B cell (primary cell): ENCODE data around the gene MGAT4C. TPM values are rescaled to one million over a fixed set of nuclear protein-coding genes. Genes with fewer than 3 reads are reported as not detected.

Experiments
- ATAC-seq: fragments of 200-7000 bp; cut with Tn5 transposase; one replicate; pipeline ENCODE4 v1.10.0; 2021; ENCODE audit warnings: low read depth, mild to moderate bottlenecking, moderate number of reproducible peaks, moderate library complexity
- CTCF ChIA-PET: fragments of 350-600 bp; sonication (Branson Sonifier 250); formaldehyde crosslinking; loops from one replicate; lab custom pipeline; 2021; ENCODE audit warnings: antibody characterized with exemption, inconsistent platforms; lab: Charles Lee
- POLR2A ChIA-PET: fragments of 350-600 bp; sonication (Branson Sonifier 250); formaldehyde crosslinking; loops from one replicate; lab custom pipeline; 2021; ENCODE audit warnings: antibody characterized with exemption; lab: Charles Lee
- DNase-seq: peaks from one replicate; pipeline ENCODE4 v3.0.0; 2013
- H2AFZ ChIP-seq: 2 replicates; pipeline ENCODE4 v1.6.1; 2012; ENCODE audit warnings: mild to moderate bottlenecking, low read depth, low read length; ENCODE audit not compliant: insufficient read depth, poor library complexity, severe bottlenecking
- H3K27ac ChIP-seq, 2 donors: 1 replicate in 1 of 2; 2 replicates in 1 of 2; pipeline ENCODE4 v1.5.1; 2012 to 2013; ENCODE audit warnings: low read length in 2 of 2, mild to moderate bottlenecking in 2 of 2, moderate library complexity in 1 of 2
- H3K27me3 ChIP-seq, 4 experiments: fragments of 200-600 bp in 1 of 4; sonication (generic) in 1 of 4; replicated peaks in 1 of 4; 1 replicate in 2 of 4; 2 replicates in 2 of 4; pipeline versions ENCODE4 v1.6.1 to v1.7.0; 2013 to 2016; ENCODE audit warnings: low read length in 3 of 4, mild to moderate bottlenecking in 2 of 4, mixed read lengths in 1 of 4, moderate library complexity in 1 of 4; ENCODE audit not compliant: insufficient read depth in 4 of 4, control insufficient read depth in 3 of 4; ENCODE audit errors: control extremely low read depth in 1 of 4
- H3K36me3 ChIP-seq, 2 experiments: replicated peaks in 1 of 2; 1 replicate in 1 of 2; 2 replicates in 1 of 2; pipeline versions ENCODE4 v1.6.1 to v1.7.1; 2013; ENCODE audit warnings: low read length in 1 of 2; ENCODE audit not compliant: insufficient read depth in 2 of 2, control insufficient read depth in 1 of 2; ENCODE audit errors: control extremely low read depth in 1 of 2, extremely low read depth in 1 of 2
- H3K4me1 ChIP-seq, 2 donors: fragments of 200-600 bp in 1 of 2; sonication (generic) in 1 of 2; 1 replicate in 1 of 2; 2 replicates in 1 of 2; pipeline versions ENCODE4 v1.5.1 to v1.6.1; 2013 to 2017; ENCODE audit warnings: low read length in 2 of 2; ENCODE audit not compliant: control insufficient read depth in 2 of 2, insufficient read depth in 2 of 2
- H3K4me2 ChIP-seq: replicated peaks from 2 replicates; pipeline ENCODE3; 2012; ENCODE audit warnings: mild to moderate bottlenecking, low read depth, low read length; ENCODE audit not compliant: poor library complexity, severe bottlenecking
- H3K4me3 ChIP-seq, 5 experiments: fragments of 200-600 bp in 1 of 5; sonication (generic) in 1 of 5; 1 replicate in 3 of 5; 2 replicates in 2 of 5; pipeline versions ENCODE4 v1.5.1 to v1.7.0; 2011 to 2016; ENCODE audit warnings: low read length in 4 of 5, mild to moderate bottlenecking in 4 of 5, low read depth in 2 of 5, control low read depth in 1 of 5, moderate library complexity in 1 of 5; ENCODE audit not compliant: insufficient read depth in 1 of 5; ENCODE audit errors: control extremely low read depth in 1 of 5, extremely low read depth in 1 of 5
- H3K79me2 ChIP-seq: fragments of 200-600 bp; sonication (generic); one replicate; pipeline ENCODE4 v1.6.0; 2016; ENCODE audit warnings: low read length; ENCODE audit not compliant: control insufficient read depth, insufficient read depth
- H3K9ac ChIP-seq: fragments of 200-600 bp; sonication (generic); 2 replicates; pipeline ENCODE4 v1.6.1; 2017; ENCODE audit warnings: mild to moderate bottlenecking, low read length, moderate library complexity
- H3K9me3 ChIP-seq, 3 donors: one replicate each; pipeline versions ENCODE4 v1.6.1 to v1.7.1; 2013; ENCODE audit warnings: low read length in 2 of 3; ENCODE audit not compliant: control insufficient read depth in 2 of 3, insufficient read depth in 1 of 3; ENCODE audit errors: control extremely low read depth in 1 of 3
- H4K20me1 ChIP-seq: 2 replicates; pipeline ENCODE4 v1.6.0; 2012; ENCODE audit warnings: mild to moderate bottlenecking, low read length; ENCODE audit not compliant: insufficient read depth, control insufficient read depth, poor library complexity, severe bottlenecking
- H3K27ac Mint-ChIP-seq: one replicate; pipeline ENCODE4 v1.8.0; 2021; ENCODE audit warnings: mixed read lengths
- H3K27me3 Mint-ChIP-seq: one replicate; pipeline ENCODE4 v1.8.0; 2021; ENCODE audit warnings: mixed read lengths
- H3K4me1 Mint-ChIP-seq: one replicate; pipeline ENCODE4 v1.8.0; 2021; ENCODE audit warnings: mixed read lengths
- H3K4me3 Mint-ChIP-seq: one replicate; pipeline ENCODE4 v1.8.0; 2021; ENCODE audit warnings: mixed read lengths
- H3K9me3 Mint-ChIP-seq: one replicate; pipeline ENCODE4 v1.8.0; 2022; ENCODE audit warnings: mixed read lengths; ENCODE audit not compliant: insufficient read depth
- CTCF ChIP-seq: fragments of 200-600 bp; IDR thresholded peaks from one replicate; pipeline ENCODE4 v1.8.0; 2022; ENCODE audit warnings: antibody characterized with exemption, mild to moderate bottlenecking
- EZH2 ChIP-seq: IDR thresholded peaks from 2 replicates; pipeline ENCODE4 v1.6.1; 2012; ENCODE audit warnings: borderline replicate concordance, low read depth, mild to moderate bottlenecking, moderate library complexity, low read length; ENCODE audit not compliant: insufficient read depth, poor library complexity, severe bottlenecking
- WGBS: methylation state at CpG from one replicate; pipeline ENCODE4 v1.1.5; 2013; ENCODE audit warnings: missing lambda C conversion rate; ENCODE audit not compliant: insufficient coverage; 5-methylcytosine and 5-hydroxymethylcytosine counted together
- intact Hi-C: fragments of 100-400 bp; cut with micrococcal nuclease; formaldehyde crosslinking; loops from one replicate; pipeline ENCODE4 v1.10.0; 2022
- polyA plus RNA-seq: library from polyadenylated mRNA; depleted of rRNA; stranded (reverse); fragments of >200 nt; gene quantifications from 2 replicates; pipeline ENCODE4 v1.2.3, GENCODE V29; 2012
- total RNA-seq, 2 donors: library from RNA; stranded (reverse); fragments of 120-200 nt in 1 of 2; gene quantifications; 1 replicate in 1 of 2; 2 replicates in 1 of 2; pipeline versions ENCODE4 v1.2.3 to v1.2.4, GENCODE V29; 2013 to 2022

The MGAT4C gene
- total and polyA plus RNA-seq, 2 donors (not counting 1 experiment from before 2014, with no cell fraction given) = not detected

GRCh38 chr12:85946375-85946774, 309.8 kb downstream of the MGAT4C start:
- Histone ChIP-seq H3K27me3 (no peaks in the 10 kb centered on the region), H3K79me2 (no peaks in the 10 kb centered on the region), H3K9me3 (peaks cover 0 to 7% (median 0%) of the 10 kb centered on the region in 3 donors), H3K9ac (no peak overlapping the region), H3K36me3 (no peaks in the 10 kb centered on the region), H3K27ac (no peak overlapping the region), H3K4me2 (no peak overlapping the region), H4K20me1 (no peaks in the 10 kb centered on the region), H3K4me1 (no peaks in the 10 kb centered on the region), H2AFZ (no peak overlapping the region), H3K4me3 (no peak overlapping the region)
- Mint-ChIP-seq H3K4me1 (no peaks in the 10 kb centered on the region), H3K27me3 (no peaks in the 10 kb centered on the region), H3K27ac (no peak overlapping the region), H3K9me3 (peaks cover 2% of the 10 kb centered on the region), H3K4me3 (no peak overlapping the region)
- POLR2A ChIA-PET = no interaction called here
- CTCF ChIA-PET = no interaction called here
- 90% methylated on average over 4 of the region's 5 CpGs for WGBS
- DNase-seq (no peak), ATAC-seq (no peak)
- no peak for TF ChIP-seq CTCF
- no peak for TF ChIP-seq EZH2
- intact Hi-C loops = no loop called here

GRCh38 chr12:85927166-85927565, 329.0 kb downstream of the MGAT4C start:
- ATAC-seq (no peak), DNase-seq (no peak)
- H3K27me3 Mint-ChIP-seq = no peaks in the 10 kb centered on the region
- ChIA-PET CTCF (no interaction called here), POLR2A (no interaction called here)
- no peaks in the 10 kb centered on the region for H3K4me1 ChIP-seq
- H3K27ac Mint-ChIP-seq = no peak overlapping the region
- no peaks in the 10 kb centered on the region for H3K27me3 ChIP-seq
- H3K4me3 Mint-ChIP-seq = no peak overlapping the region
- H3K4me2 ChIP-seq = no peak overlapping the region
- H3K4me3 ChIP-seq = no peak overlapping the region
- no peak overlapping the region for H2AFZ ChIP-seq
- H3K9ac ChIP-seq = no peak overlapping the region
- H3K9me3 Mint-ChIP-seq = no peaks in the 10 kb centered on the region
- no peaks in the 10 kb centered on the region for H3K36me3 ChIP-seq
- H3K79me2 ChIP-seq = no peaks in the 10 kb centered on the region
- intact Hi-C loops = no loop called here
- TF ChIP-seq CTCF = no peak
- TF ChIP-seq EZH2 = no peak
- H3K4me1 Mint-ChIP-seq = no peaks in the 10 kb centered on the region
- H4K20me1 ChIP-seq = no peaks in the 10 kb centered on the region
- H3K27ac ChIP-seq = no peak overlapping the region
- no peaks in the 10 kb centered on the region for H3K9me3 ChIP-seq
